GM20000 (cell line): ENCODE data around the gene RER1.

Experiments
- DNase-seq: peaks from one replicate; pipeline ENCODE4 v3.0.0; 2012; ENCODE audit warnings: low spot score
- TF ChIP-seq, protein P1 (sequence below): IDR thresholded peaks from 2 replicates; pipeline ENCODE4 v1.5.1; 2012; ENCODE audit warnings: mild to moderate bottlenecking, control low read depth; ENCODE audit errors: extremely low read depth, missing control alignments

Gene RER1

DNA sequence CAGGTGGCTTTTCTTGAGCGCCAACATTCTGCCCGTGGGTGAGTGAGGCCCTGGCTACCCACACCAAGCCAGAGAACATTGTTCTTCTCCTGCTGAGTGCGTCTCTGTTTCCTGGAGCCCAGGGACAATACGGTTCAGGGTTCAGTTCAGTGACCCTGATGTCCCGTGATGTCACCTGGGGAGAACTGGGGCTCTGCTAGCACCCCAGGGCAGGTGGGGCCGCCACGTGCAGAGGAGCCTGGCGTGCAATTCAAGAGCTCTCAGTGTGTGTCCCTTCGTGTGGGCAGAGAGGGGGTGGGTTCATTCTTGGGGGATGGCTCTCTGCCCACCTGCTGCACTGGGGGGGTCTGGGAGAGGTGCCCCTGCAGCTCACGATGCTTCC, 38.9 kb downstream of the RER1 start:
- no peak for DNase-seq
- TF ChIP-seq, protein P1, sequence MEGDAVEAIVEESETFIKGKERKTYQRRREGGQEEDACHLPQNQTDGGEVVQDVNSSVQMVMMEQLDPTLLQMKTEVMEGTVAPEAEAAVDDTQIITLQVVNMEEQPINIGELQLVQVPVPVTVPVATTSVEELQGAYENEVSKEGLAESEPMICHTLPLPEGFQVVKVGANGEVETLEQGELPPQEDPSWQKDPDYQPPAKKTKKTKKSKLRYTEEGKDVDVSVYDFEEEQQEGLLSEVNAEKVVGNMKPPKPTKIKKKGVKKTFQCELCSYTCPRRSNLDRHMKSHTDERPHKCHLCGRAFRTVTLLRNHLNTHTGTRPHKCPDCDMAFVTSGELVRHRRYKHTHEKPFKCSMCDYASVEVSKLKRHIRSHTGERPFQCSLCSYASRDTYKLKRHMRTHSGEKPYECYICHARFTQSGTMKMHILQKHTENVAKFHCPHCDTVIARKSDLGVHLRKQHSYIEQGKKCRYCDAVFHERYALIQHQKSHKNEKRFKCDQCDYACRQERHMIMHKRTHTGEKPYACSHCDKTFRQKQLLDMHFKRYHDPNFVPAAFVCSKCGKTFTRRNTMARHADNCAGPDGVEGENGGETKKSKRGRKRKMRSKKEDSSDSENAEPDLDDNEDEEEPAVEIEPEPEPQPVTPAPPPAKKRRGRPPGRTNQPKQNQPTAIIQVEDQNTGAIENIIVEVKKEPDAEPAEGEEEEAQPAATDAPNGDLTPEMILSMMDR, result no peak

DNA sequence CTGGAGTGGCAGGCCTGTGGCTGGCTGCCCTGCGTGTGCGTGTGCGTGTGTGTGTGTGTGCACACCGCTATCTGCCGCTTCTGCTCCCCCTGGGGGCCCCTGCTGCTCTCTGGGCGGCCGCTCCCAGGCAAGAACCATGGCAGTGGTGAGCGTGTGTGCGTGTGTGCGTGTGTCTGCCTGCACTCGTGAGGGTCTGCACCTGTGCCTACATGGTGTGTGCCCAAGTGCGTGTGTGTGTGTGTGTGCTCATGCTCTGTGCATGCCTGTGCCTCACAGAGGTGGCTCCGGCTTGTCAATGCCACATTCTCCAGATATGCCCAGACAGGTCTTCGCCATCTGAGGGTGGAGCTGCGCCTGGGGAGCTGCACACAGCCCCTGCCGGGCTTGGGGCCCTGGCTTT, 39.5 kb downstream of the RER1 start:
- no peak for DNase-seq
- TF ChIP-seq, protein P1, result no peak

DNA sequence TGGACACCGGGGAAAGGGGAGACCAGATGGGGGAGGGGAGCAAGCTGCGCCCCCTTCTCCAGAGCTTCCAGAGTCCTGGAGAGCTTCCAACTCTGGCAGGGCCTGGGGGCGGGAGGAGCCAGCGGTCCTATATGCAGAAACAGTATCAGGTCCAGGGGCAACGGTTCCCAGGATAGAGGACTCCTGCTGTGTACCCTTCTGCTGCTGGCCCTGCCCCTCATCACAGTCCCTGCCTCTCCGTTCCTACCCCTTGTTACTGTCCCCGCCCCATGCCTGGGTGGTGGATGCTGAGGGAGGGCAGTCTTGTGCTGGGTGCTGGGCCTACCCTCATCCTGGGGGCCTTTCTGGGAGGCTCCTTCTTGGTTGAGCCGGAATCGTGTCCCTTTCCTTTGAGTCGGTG, 39.9 kb downstream of the RER1 start:
- TF ChIP-seq, protein P1, result no peak
- no peak for DNase-seq

DNA sequence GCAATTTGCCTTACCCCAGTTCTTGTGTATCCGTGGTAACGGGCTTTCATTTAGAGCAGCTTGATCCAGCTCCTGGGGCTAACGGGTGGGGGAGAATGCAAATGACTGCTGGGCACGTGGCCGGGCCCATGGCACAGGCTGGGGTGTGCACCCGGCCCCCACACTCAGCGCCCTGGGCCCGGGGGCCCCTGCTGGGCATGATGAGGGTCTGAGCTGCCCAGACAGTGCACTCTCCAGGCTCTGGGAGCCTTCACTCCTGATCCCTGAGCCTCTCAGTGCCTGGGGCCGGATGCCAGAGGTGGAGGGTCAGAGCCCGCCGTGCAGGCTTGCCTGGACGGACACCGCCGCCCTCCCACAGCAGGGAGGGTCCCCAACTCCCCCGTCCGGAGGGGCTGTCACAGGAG, 40.8 kb downstream of the RER1 start:
- no peak for DNase-seq
- TF ChIP-seq, protein P1, result no peak

DNA sequence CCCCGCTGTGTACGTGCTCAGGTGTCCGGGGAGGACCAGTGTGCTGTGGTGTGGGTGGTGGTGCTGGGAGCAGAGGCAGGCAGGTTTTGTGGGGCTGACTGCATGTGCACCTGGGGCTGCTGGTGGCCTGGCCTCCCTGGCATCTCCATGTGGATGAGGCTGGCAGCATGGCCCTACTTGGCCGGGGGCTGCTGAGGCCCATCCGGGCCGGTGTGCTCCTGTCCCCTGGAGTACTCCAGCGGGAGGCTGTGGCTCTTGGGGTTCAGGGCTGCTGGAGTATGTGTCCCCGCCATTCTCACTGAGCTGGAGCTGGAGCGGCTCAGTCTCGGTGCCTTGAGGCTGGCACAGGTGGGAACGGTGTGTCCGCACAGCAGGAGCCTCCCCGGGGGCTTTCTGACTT, 41.6 kb downstream of the RER1 start:
- DNase-seq, result no peak
- TF ChIP-seq, protein P1, result no peak

DNA sequence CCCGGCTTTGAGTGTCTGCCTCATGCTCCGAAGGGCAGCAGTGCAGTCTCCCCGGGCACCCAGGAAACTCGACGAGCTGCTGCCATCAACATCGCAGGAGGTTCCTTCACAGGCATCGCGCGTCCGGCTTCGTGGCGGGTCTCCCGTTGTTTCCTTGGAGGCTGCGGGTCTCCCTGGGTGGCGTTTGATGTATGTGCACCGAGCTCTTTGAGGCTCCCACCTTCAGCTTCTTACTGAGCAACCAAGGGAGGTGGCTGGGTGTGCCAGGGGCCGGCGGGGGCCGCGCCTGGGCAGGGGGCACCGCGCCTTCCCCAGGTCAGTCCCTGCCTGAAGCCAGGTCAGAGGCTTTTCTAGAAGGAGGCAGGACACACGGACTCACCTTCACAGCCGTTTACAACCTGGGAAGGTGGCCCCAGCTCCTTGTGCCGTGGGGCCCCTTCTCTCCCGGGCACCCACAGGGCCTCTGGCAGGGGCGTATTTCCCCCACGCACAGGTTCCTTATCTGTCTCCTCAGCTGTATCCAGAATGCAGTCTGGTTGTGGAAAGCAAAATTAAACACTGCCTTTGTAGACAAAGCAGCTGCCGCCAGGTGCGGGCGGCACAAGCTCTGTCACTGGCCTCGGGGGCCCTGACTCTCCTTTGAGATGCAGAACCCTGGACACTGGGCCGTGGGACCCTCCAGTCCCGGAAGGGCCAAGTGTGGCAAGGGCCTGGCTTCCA, 42.5 kb downstream of the RER1 start:
- TF ChIP-seq, protein P1, result no peak

DNA sequence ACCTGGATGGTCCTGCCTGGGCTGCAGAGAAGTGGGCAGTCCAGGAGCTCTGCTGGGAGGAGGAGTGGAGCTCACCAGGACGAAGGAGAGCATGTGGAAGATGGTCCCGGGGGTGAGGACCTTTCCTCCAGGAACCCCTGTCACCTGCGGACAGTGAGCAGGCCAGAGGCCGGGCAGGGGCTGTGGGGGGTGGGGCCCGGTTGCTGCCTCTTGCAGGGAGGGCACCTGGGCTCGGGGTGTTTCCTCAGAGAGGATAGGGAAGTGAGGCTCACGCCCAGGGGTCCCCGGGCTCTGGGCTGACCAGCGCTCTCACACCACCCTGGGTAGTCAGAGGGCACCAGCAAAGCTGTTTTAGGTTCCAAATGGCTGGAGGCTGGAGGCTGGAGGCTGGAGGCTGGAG, 43.5 kb downstream of the RER1 start:
- DNase-seq, result no peak
- TF ChIP-seq, protein P1, result no peak

More for the DNA sequence above, 42.5 kb downstream of the RER1 start:
- DNase-seq, result no peak
